ENCODE results near the gene SLC16A14. TPM values are rescaled to one million over a fixed set of nuclear protein-coding genes. Genes with fewer than 3 reads are reported as not detected.

SLC16A14 gene
- total RNA-seq, 1 experiment from 2014 or later = not detected

- BruUV-seq (replicated peaks) = no TSS peak
- ChIA-PET POLR2A (no interaction called here), CTCF (no interaction called here)
- H3K36me3 Mint-ChIP-seq (ENCODE audit: insufficient read depth, unreplicated experiment) = no peaks in the 10 kb centered on the region
- no peak for TF ChIP-seq CTCF (IDR thresholded peaks at IDR 0.05; ENCODE audit: insufficient read depth in 1 of 2, low read depth in 1 of 2, low read length in 1 of 2, severe bottlenecking in 1 of 2, unreplicated experiment in 1 of 2)
- Histone ChIP-seq H3K27me3 (replicated peaks; ENCODE audit: control insufficient read depth, insufficient read depth, low read length) (no peaks in the 10 kb centered on the region), H3K9me3 (no peaks in the 10 kb centered on the region), H3K36me3 (ENCODE audit: control insufficient read depth, insufficient read depth, low read length) (no peaks in the 10 kb centered on the region), H3K4me1 (no peaks in the 10 kb centered on the region), H3K4me3 (ENCODE audit: low read depth, low read length) (no peak overlapping the region)
- no peak overlapping the region for H3K4me3 Mint-ChIP-seq (ENCODE audit: unreplicated experiment)
- no peaks in the 10 kb centered on the region for H3K27me3 Mint-ChIP-seq (ENCODE audit: insufficient read depth, unreplicated experiment)
- no peak for DNase-seq
- no peaks in the 10 kb centered on the region for H3K4me1 Mint-ChIP-seq (ENCODE audit: low read depth, unreplicated experiment)
- intact Hi-C loops (cut with micrococcal nuclease; ENCODE audit: unreplicated experiment) = no loop called here
- no peak overlapping the region for H3K27ac Mint-ChIP-seq (ENCODE audit: unreplicated experiment)
- H3K9me3 Mint-ChIP-seq (ENCODE audit: unreplicated experiment) = no peaks in the 10 kb centered on the region
Observed at GRCh38 chr2:230097841-230098240, 29.1 kb upstream of the SLC16A14 start.

- CTCF ChIA-PET = no interaction called here
Observed at GRCh38 chr2:230097424-230097823, 28.7 kb upstream of the SLC16A14 start.

GRCh38 chr2:230090967-230091366 lies 22.2 kb upstream of the SLC16A14 start:
- Histone ChIP-seq H3K4me1 (no peaks in the 10 kb centered on the region), H3K36me3 (ENCODE audit: control insufficient read depth, insufficient read depth, low read length) (no peaks in the 10 kb centered on the region), H3K27me3 (replicated peaks; ENCODE audit: control insufficient read depth, insufficient read depth, low read length) (no peaks in the 10 kb centered on the region), H3K9me3 (no peaks in the 10 kb centered on the region), H3K4me3 (ENCODE audit: low read depth, low read length) (no peak overlapping the region)
- CTCF ChIA-PET = no interaction called here
- Mint-ChIP-seq H3K4me1 (ENCODE audit: low read depth, unreplicated experiment) (no peaks in the 10 kb centered on the region), H3K27ac (ENCODE audit: unreplicated experiment) (no peak overlapping the region), H3K9me3 (ENCODE audit: unreplicated experiment) (no peaks in the 10 kb centered on the region), H3K36me3 (ENCODE audit: insufficient read depth, unreplicated experiment) (no peaks in the 10 kb centered on the region), H3K27me3 (ENCODE audit: insufficient read depth, unreplicated experiment) (no peaks in the 10 kb centered on the region), H3K4me3 (ENCODE audit: unreplicated experiment) (no peak overlapping the region)
- no TSS peak for BruUV-seq (replicated peaks)
- intact Hi-C loops (cut with micrococcal nuclease; ENCODE audit: unreplicated experiment) = no loop called here
- no peak for DNase-seq
- POLR2A ChIA-PET = no interaction called here
- TF ChIP-seq CTCF (IDR thresholded peaks at IDR 0.05; ENCODE audit: insufficient read depth in 1 of 2, low read depth in 1 of 2, low read length in 1 of 2, severe bottlenecking in 1 of 2, unreplicated experiment in 1 of 2) = no peak

More at GRCh38 chr2:230097424-230097823, 28.7 kb upstream of the SLC16A14 start:
- no peak overlapping the region for H3K27ac Mint-ChIP-seq (ENCODE audit: unreplicated experiment)
- H3K4me1 Mint-ChIP-seq (ENCODE audit: low read depth, unreplicated experiment) = no peaks in the 10 kb centered on the region
- H3K27me3 ChIP-seq (replicated peaks; ENCODE audit: control insufficient read depth, insufficient read depth, low read length) = no peaks in the 10 kb centered on the region
- H3K9me3 ChIP-seq = no peaks in the 10 kb centered on the region
- no peak overlapping the region for H3K4me3 ChIP-seq (ENCODE audit: low read depth, low read length)
- intact Hi-C loops (cut with micrococcal nuclease; ENCODE audit: unreplicated experiment) = no loop called here
- no peaks in the 10 kb centered on the region for H3K9me3 Mint-ChIP-seq (ENCODE audit: unreplicated experiment)
- H3K36me3 ChIP-seq (ENCODE audit: control insufficient read depth, insufficient read depth, low read length) = no peaks in the 10 kb centered on the region
- no peak overlapping the region for H3K4me3 Mint-ChIP-seq (ENCODE audit: unreplicated experiment)
- H3K27me3 Mint-ChIP-seq (ENCODE audit: insufficient read depth, unreplicated experiment) = no peaks in the 10 kb centered on the region
- no peak for DNase-seq
- BruUV-seq (replicated peaks) = no TSS peak
- TF ChIP-seq CTCF (IDR thresholded peaks at IDR 0.05; ENCODE audit: insufficient read depth in 1 of 2, low read depth in 1 of 2, low read length in 1 of 2, severe bottlenecking in 1 of 2, unreplicated experiment in 1 of 2) = no peak
- no peaks in the 10 kb centered on the region for H3K36me3 Mint-ChIP-seq (ENCODE audit: insufficient read depth, unreplicated experiment)
- POLR2A ChIA-PET = no interaction called here
- H3K4me1 ChIP-seq = no peaks in the 10 kb centered on the region
